DMS79 (cell line): Measurements from ENCODE around the gene DHRS4.

ENCODE experiments used
- DNase-seq: peaks from one replicate; lab custom pipeline; 2025; lab: John Stamatoyannopoulos, UW

The DHRS4 gene

DNA sequence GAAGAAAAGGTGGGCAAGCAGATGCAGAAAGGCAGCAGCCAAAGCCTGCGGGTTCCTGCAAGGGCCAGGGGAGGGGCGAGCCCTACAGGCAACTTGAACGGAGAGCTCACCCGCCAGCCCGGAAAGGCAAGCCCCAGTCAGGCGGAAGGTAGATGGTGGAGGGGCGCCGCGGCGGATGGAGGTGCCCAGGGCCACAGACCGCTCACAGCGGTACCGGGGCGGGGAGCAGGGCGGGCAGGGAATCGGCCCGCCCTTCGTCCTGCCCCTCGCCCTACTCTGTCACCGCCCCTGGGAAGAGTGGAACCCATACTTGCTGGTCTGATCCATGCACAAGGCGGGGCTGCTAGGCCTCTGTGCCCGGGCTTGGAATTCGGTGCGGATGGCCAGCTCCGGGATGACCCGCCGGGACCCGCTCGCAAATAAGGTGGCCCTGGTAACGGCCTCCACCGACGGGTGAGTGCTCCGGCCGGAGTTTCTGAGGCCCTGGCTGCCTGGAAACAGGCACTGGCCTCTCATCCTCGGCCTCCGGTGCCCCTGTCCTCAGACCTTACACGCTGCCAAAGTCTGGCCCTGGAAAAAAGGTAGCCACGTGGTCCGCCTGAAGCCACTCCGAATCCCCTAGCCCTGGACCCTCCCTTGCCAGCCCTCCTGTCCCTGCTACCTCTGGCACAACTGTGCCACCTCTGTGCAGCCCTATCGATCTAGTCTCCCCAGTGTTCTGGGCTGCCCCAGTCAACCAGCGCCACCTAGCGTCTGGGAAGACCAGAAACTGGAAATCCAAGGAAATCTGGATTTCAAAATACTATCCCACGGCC is at the start of gene DHRS4:
Gene DHRS4 (plus strand): TSS at position 307 of the 815 bp plus-strand sequence. CDS start 19 bp downstream, at position 326.
- peak; percentile 75 for DNase-seq

- no peak for DNase-seq
Measured at GRCh38 chr14:23910101-23910875, 43.3 kb upstream of the DHRS4 start.

GRCh38 chr14:23910876-23911210 is 42.7 kb upstream of the DHRS4 start:
- no peak for DNase-seq

- no peak for DNase-seq
Measured at GRCh38 chr14:23915559-23915958, 38.0 kb upstream of the DHRS4 start.

DNA sequence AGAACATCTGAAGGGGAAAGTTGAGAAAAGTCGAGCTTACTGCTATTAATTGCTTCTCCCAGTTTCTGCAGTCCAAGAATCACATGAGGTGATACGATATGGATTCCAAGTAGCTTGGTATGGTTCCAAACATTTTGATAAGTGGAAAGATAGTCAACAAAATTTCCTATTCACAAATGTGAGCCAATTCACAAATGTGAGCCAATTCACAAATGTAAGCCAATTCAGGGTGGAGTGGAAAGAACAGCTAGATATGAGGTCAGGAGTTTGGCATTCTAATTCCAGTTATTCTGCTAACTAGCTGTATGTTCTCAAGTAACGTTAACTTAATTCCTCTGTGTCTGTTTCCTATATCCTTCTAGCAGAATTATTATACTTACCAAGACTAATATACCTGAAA is 37.6 kb upstream of the DHRS4 start:
- no peak for DNase-seq

GRCh38 chr14:23916446-23916845 is 37.1 kb upstream of the DHRS4 start:
- no peak for DNase-seq

DNA sequence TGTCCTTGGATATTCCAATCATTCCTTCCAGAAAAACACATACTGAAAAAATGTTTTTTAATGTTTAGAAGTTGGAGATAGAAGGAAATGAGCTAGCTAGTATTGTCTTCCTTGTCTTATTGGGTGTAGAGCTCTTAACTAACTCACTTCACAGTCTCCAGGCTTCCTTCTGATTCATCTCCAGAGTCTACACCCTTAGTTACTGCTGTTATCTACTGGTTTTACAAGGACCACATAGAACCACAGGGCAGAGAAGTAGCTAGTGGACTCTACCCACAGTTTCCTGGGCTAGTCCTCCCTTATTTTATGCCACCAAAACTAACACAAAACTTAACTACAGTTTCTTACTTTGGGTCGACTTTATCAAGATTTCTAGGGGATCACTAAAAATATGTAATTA is 31.0 kb upstream of the DHRS4 start:
- no peak for DNase-seq

DNA sequence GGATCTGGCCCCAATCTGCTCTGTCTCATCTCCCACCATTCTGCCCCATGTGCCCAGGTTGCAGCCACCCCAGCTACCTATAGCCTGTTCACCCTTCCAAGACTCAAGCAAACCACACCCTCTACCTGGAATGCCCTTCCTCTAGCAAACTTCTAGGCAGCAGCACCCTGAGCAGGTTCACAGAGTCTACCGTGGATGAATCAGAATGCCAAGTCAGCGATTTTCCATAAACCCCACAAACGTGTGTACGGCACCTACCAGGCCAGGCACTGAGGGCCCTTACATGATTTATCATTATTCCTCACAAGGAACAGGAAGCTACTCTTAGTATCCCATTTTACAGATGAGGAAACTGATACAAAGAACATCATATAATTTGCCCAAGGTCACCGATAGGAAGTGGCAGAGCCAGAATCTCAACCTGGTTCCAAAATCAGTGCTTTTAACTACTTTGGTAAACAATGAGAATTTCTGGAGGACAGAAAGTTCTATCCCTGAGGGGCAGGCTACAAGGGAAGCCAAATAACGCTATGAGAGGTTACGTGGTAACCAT is 28.0 kb upstream of the DHRS4 start:
- DNase-seq: no peak

GRCh38 chr14:23926543-23926942 is 27.0 kb upstream of the DHRS4 start:
- DNase-seq: no peak

DNA sequence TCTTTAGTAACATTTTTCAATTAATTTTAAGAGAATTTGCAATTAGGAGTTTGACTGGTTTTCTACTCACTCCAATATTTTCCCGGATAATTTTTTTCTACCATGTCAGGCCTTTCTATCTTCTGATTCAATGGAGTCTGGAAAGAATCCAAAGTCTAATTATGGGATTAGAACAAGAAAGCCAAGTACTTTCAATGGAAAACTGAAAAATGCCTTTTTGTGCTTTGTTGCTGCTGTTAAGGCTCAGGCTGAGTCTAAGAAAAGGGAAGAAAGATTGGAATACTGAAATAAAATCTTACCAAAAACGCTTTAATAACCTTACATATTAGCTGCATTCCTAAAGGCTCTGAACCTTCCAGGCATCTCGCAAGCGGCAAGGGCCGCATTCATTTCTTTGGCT is 24.4 kb upstream of the DHRS4 start:
- DNase-seq: no peak

- DNase-seq: peak; percentile 39
Measured at GRCh38 chr14:23929822-23930294, 23.7 kb upstream of the DHRS4 start.

- DNase-seq: no peak
Measured at GRCh38 chr14:23930742-23931141, 22.8 kb upstream of the DHRS4 start.

GRCh38 chr14:23931721-23932289 is 21.8 kb upstream of the DHRS4 start:
- DNase-seq: no peak

- DNase-seq: no peak
Measured at GRCh38 chr14:23932639-23933038, 20.9 kb upstream of the DHRS4 start.

DNA sequence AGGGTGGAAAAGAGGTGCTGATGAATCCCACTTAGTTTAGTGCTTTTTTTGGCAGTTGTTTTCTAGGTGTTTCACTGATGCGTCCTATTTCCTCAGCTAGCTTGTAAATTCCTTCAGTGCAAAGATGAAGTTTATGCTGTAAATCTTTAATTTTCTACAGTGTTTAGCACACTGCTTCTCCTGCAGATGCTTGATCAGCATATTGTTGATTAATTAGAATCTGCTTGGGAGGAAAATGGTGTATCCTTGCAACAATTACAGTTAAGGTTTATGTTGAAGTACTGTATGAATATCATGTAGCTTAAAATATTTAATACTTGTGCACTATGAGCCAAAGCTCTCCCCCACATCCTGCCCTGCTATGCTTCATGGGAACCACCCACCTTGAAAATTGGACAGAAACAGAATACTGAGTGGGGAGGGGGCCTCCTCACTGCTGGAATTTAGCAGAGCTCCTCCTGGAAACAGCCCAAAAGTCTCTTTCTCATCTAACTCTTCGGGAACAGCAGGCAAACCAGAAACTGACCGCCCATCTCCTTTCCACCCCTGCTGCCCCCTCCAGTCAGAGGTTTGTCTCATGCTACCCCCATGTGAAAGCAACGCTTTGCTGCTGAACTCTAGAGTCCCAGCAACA is 20.3 kb upstream of the DHRS4 start:
- DNase-seq: no peak

- no peak for DNase-seq
Measured at GRCh38 chr14:23933742-23934128, 19.8 kb upstream of the DHRS4 start.

DNA sequence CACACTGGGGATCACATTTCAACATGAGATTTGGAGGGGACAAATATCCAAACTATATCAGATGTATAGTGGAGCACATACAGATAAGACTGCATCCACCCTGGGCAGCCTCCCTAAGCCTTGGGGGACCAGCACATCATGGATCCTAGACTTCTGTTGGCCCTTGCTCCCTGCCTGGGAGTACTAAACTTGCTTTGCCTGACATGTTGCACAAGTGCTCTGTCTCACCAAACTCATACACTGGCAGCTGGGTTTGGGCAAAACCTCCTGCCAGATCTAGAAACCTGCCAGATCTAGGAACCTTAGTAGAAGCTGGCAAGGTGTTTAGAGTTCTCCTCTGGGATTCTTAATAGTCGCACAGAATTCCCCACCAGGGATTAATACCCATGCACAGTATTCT is 18.4 kb upstream of the DHRS4 start:
- no peak for DNase-seq

- no peak for DNase-seq
Measured at GRCh38 chr14:23936084-23936829, 17.3 kb upstream of the DHRS4 start.

DNA sequence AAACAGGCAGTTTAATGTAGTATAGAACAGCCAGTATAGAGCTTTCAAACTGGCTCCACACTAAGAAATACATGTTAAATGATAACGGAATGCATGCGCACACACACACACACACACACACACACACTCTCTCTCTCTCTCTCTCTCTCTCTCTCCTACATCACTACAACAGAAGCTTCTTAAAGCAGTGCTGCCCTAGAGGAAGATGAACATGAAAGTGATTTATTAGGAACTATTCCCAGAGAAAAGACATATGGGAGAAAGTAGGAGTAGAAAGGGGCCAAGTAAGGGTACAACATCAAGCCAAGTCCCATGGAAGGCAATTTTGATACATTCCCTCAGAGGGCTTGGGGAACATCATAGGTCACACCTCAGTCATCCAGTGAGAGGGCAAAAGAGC is 16.4 kb upstream of the DHRS4 start:
- DNase-seq: no peak

DNA sequence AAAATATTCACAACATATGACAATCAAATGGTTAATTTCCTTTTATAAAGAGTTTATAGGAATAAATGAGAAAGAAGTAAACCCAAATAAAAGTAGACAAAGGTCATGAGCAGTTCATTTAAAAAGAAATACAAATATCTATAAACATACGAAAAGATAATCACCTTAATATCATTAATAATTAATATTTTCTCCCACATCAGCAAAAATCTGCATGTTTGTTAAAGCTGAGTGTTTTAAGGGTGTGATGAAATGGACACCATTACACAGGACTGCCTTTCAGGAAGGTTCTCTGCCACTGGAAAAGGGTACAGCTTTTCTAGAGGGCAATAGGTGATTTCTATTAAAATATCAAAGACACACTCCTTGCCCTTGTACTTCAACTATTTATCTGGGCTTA is 14.7 kb upstream of the DHRS4 start:
- no peak for DNase-seq

- no peak for DNase-seq
Measured at GRCh38 chr14:23939607-23940326, 13.8 kb upstream of the DHRS4 start.
